Neuronal stem cell (in vitro differentiated cells): Measurements from ENCODE around the gene MRPS26.
A peak's percentile ranks its signal among the peaks of the same experiment; 100 is the strongest.

Experiments used
- DNase-seq: peaks from one replicate; pipeline ENCODE4 v3.0.0-alpha.2; 2013; ENCODE audit warnings: low spot score
- H2AFZ ChIP-seq: one replicate; pipeline ENCODE4 v1.6.1; 2013; ENCODE audit warnings: mild to moderate bottlenecking, low read length, inconsistent platforms
- H2AK5ac ChIP-seq: 2 replicates; pipeline ENCODE4 v1.6.1; 2013; ENCODE audit warnings: low read depth, mild to moderate bottlenecking, inconsistent platforms, low read length, moderate library complexity, mixed read lengths
- H2BK120ac ChIP-seq: 2 replicates; pipeline ENCODE4 v1.6.1; 2013; ENCODE audit warnings: low read depth, mild to moderate bottlenecking, inconsistent platforms, low read length, moderate library complexity, mixed read lengths
- H2BK12ac ChIP-seq: one replicate; pipeline ENCODE4 v1.6.1; 2013; ENCODE audit warnings: low read length, inconsistent platforms
- H2BK15ac ChIP-seq: 2 replicates; pipeline ENCODE4 v1.6.1; 2013; ENCODE audit warnings: mild to moderate bottlenecking, low read length, inconsistent platforms, mixed read lengths
- H2BK5ac ChIP-seq: one replicate; pipeline ENCODE4 v1.6.1; 2013; ENCODE audit warnings: inconsistent platforms, mild to moderate bottlenecking, low read length, moderate library complexity
- H3K14ac ChIP-seq: one replicate; pipeline ENCODE4 v1.6.1; 2013; ENCODE audit warnings: low read length, inconsistent platforms
- H3K18ac ChIP-seq: 2 replicates; pipeline ENCODE4 v1.6.1; 2013; ENCODE audit warnings: low read length, inconsistent platforms
- H3K23ac ChIP-seq: 2 replicates; pipeline ENCODE4 v1.6.1; 2013; ENCODE audit warnings: low read depth, mild to moderate bottlenecking, mixed read lengths, low read length, inconsistent platforms; ENCODE audit not compliant: poor library complexity
- H3K27ac ChIP-seq: replicated peaks from 3 replicates; pipeline ENCODE4 v1.5.1; 2013; ENCODE audit warnings: low read length, inconsistent platforms
- H3K27me3 ChIP-seq, 3 experiments: 2 replicates each; pipeline ENCODE4 v1.6.1; 2013; ENCODE audit warnings: low read length in 3 of 3, mild to moderate bottlenecking in 2 of 3, inconsistent platforms in 1 of 3, low read depth in 1 of 3, mixed read lengths in 1 of 3, moderate library complexity in 1 of 3; ENCODE audit not compliant: control insufficient read depth in 3 of 3, insufficient read depth in 3 of 3
- H3K36me3 ChIP-seq, 2 donors: replicated peaks in 1 of 2; 2 replicates each; pipeline ENCODE4 v1.6.1; 2013; ENCODE audit warnings: low read length in 2 of 2; ENCODE audit not compliant: control insufficient read depth in 2 of 2, insufficient read depth in 2 of 2
- H3K4ac ChIP-seq: 2 replicates; pipeline ENCODE4 v1.6.1; 2013; ENCODE audit warnings: inconsistent platforms, mild to moderate bottlenecking, low read length, moderate library complexity
- H3K4me1 ChIP-seq, 2 donors: 1 replicate in 1 of 2; 2 replicates in 1 of 2; pipeline ENCODE4 v1.6.1; 2013; ENCODE audit warnings: low read length in 2 of 2, low read depth in 1 of 2; ENCODE audit not compliant: control insufficient read depth in 2 of 2, insufficient read depth in 1 of 2
- H3K4me2 ChIP-seq: one replicate; pipeline ENCODE4 v1.6.1; 2013; ENCODE audit warnings: mild to moderate bottlenecking, low read length, inconsistent platforms; ENCODE audit not compliant: insufficient read depth, poor library complexity, severe bottlenecking
- H3K4me3 ChIP-seq, 2 donors: 2 replicates each; pipeline ENCODE4 v1.5.1; 2013; ENCODE audit warnings: low read length in 2 of 2, mild to moderate bottlenecking in 2 of 2, inconsistent platforms in 1 of 2, moderate library complexity in 1 of 2
- H3K79me1 ChIP-seq: one replicate; pipeline ENCODE4 v1.6.1; 2013; ENCODE audit warnings: low read depth, mild to moderate bottlenecking, inconsistent platforms, low read length, moderate library complexity
- H3K9ac ChIP-seq: one replicate; pipeline ENCODE4 v1.6.1; 2013; ENCODE audit warnings: mild to moderate bottlenecking, low read depth, low read length, inconsistent platforms; ENCODE audit not compliant: poor library complexity
- H3K9me3 ChIP-seq, 2 donors: replicated peaks in 1 of 2; 2 replicates each; pipeline versions ENCODE3 to v1.6.1; 2013; ENCODE audit warnings: low read length in 2 of 2, mild to moderate bottlenecking in 2 of 2, inconsistent platforms in 1 of 2, low read depth in 1 of 2, mixed read lengths in 1 of 2, moderate library complexity in 1 of 2; ENCODE audit not compliant: control insufficient read depth in 2 of 2, insufficient read depth in 1 of 2
- H4K8ac ChIP-seq: one replicate; pipeline ENCODE4 v1.6.1; 2013; ENCODE audit warnings: low read depth, mild to moderate bottlenecking, inconsistent platforms, low read length, moderate library complexity
- H4K91ac ChIP-seq: one replicate; pipeline ENCODE4 v1.6.1; 2013; ENCODE audit warnings: low read length, low read depth, mild to moderate bottlenecking, inconsistent platforms; ENCODE audit not compliant: poor library complexity
- WGBS, 2 donors: extraction: QIAGEN DNeasy Blood & Tissue Kit; methylation state at CpG; one replicate each; pipeline ENCODE4 v1.1.7; 2013; ENCODE audit warnings: missing lambda C conversion rate in 2 of 2, mixed read lengths in 1 of 2; ENCODE audit not compliant: insufficient read length in 2 of 2, insufficient replicate concordance in 1 of 2; ENCODE audit errors: extremely low coverage in 2 of 2; 5-methylcytosine and 5-hydroxymethylcytosine counted together

Gene MRPS26

GRCh38 chr20:3068075-3068474 is 22.2 kb downstream of the MRPS26 start:
- no CpG with 5 or more reads among the region's 8 CpGs for WGBS, 2 donors
- no peak overlapping the region for H4K91ac ChIP-seq

GRCh38 chr20:3068986-3069900 is 23.4 kb downstream of the MRPS26 start:
- no peak overlapping the region for H3K4me3 ChIP-seq
- H3K4me2 ChIP-seq, result no peak overlapping the region
- H3K9ac ChIP-seq, result no peak overlapping the region
- peaks cover 10 to 25% (median 16%) of the 10 kb centered on the region in 3 experiments for H3K27me3 ChIP-seq
- peaks cover 0 to 12% of the 10 kb centered on the region in 2 donors for H3K4me1 ChIP-seq
- H4K8ac ChIP-seq, result no peak overlapping the region
- no peaks in the 10 kb centered on the region for H3K36me3 ChIP-seq
- H3K9me3 ChIP-seq, result no peaks in the 10 kb centered on the region
- H2BK15ac ChIP-seq, result no peak overlapping the region
- H3K18ac ChIP-seq, result no peak overlapping the region
- no peak overlapping the region for H3K23ac ChIP-seq
- no peak overlapping the region for H4K91ac ChIP-seq
- H3K27ac ChIP-seq, result no peak overlapping the region
- H3K14ac ChIP-seq, result no peak overlapping the region
- no peak overlapping the region for H2BK12ac ChIP-seq
- no peak overlapping the region for H2BK120ac ChIP-seq
- H2AK5ac ChIP-seq, result no peak overlapping the region
- peaks cover 3% of the 10 kb centered on the region for H3K79me1 ChIP-seq
- no peak overlapping the region for H2AFZ ChIP-seq
- no peak for DNase-seq
- no peak overlapping the region for H3K4ac ChIP-seq
- no CpG with 5 or more reads among the region's 8 CpGs for WGBS, 2 donors
- H2BK5ac ChIP-seq, result no peak overlapping the region

More at GRCh38 chr20:3068075-3068474, 22.2 kb downstream of the MRPS26 start:
- Histone ChIP-seq H3K14ac (no peak overlapping the region), H3K27ac (no peak overlapping the region), H3K4ac (no peak overlapping the region), H3K9ac (no peak overlapping the region), H2BK12ac (no peak overlapping the region), H3K4me1 (peaks cover 0 to 12% of the 10 kb centered on the region in 2 donors), H2BK120ac (no peak overlapping the region), H3K4me3 (no peak overlapping the region), H3K9me3 (no peaks in the 10 kb centered on the region), H2AK5ac (no peak overlapping the region), H3K36me3 (no peaks in the 10 kb centered on the region), H3K27me3 (peaks cover 10 to 25% (median 16%) of the 10 kb centered on the region in 3 experiments), H4K8ac (no peak overlapping the region), H3K79me1 (peaks cover 3% of the 10 kb centered on the region), H2AFZ (no peak overlapping the region), H3K23ac (no peak overlapping the region), H3K18ac (no peak overlapping the region), H2BK15ac (no peak overlapping the region), H2BK5ac (no peak overlapping the region), H3K4me2 (no peak overlapping the region)
- DNase-seq, result no peak

GRCh38 chr20:3070725-3071124 is 24.9 kb downstream of the MRPS26 start:
- no peak overlapping the region for H4K8ac ChIP-seq
- peaks cover 9 to 25% (median 10%) of the 10 kb centered on the region in 3 experiments for H3K27me3 ChIP-seq
- H3K18ac ChIP-seq, result no peak overlapping the region
- no peak overlapping the region for H3K4me2 ChIP-seq
- no peak overlapping the region for H2BK12ac ChIP-seq
- H3K9me3 ChIP-seq, result no peaks in the 10 kb centered on the region
- H2AK5ac ChIP-seq, result no peak overlapping the region
- no peak overlapping the region for H4K91ac ChIP-seq
- no peaks in the 10 kb centered on the region for H3K36me3 ChIP-seq
- H3K4me3 ChIP-seq, result no peak overlapping the region
- H3K27ac ChIP-seq, result no peak overlapping the region
- no peak overlapping the region for H3K14ac ChIP-seq
- H2AFZ ChIP-seq, result no peak overlapping the region
- H3K9ac ChIP-seq, result no peak overlapping the region
- no peak overlapping the region for H3K23ac ChIP-seq
- WGBS, 2 donors, result no CpG with 5 or more reads among the region's 4 CpGs
- H2BK5ac ChIP-seq, result no peak overlapping the region
- H3K79me1 ChIP-seq, result peaks cover 3% of the 10 kb centered on the region
- H3K4ac ChIP-seq, result no peak overlapping the region
- no peak for DNase-seq
- no peak overlapping the region for H2BK120ac ChIP-seq
- no peak overlapping the region for H2BK15ac ChIP-seq
- peaks cover 0 to 12% of the 10 kb centered on the region in 2 donors for H3K4me1 ChIP-seq

GRCh38 chr20:3071266-3071609 is 25.4 kb downstream of the MRPS26 start:
- Histone ChIP-seq H4K8ac (peak overlapping the region; percentile 23), H3K18ac (no peak overlapping the region), H3K4me3 (no peak overlapping the region), H3K27ac (no peak overlapping the region), H2AK5ac (peak overlapping the region; percentile 63), H3K14ac (peak overlapping the region; percentile 83), H3K4ac (no peak overlapping the region), H3K4me1 (peaks cover 0 to 12% of the 10 kb centered on the region in 2 donors), H3K79me1 (peaks cover 3% of the 10 kb centered on the region), H4K91ac (no peak overlapping the region), H3K9me3 (no peaks in the 10 kb centered on the region), H2AFZ (no peak overlapping the region), H3K23ac (no peak overlapping the region), H2BK5ac (no peak overlapping the region), H3K36me3 (no peaks in the 10 kb centered on the region), H3K9ac (peak overlapping the region; percentile 35), H2BK120ac (no peak overlapping the region), H3K4me2 (peak overlapping the region; percentile 64), H3K27me3 (peaks cover 9 to 25% (median 10%) of the 10 kb centered on the region in 3 experiments), H2BK12ac (no peak overlapping the region), H2BK15ac (no peak overlapping the region)
- DNase-seq, result no peak
- WGBS, 2 donors, result no CpG with 5 or more reads among the region's 16 CpGs
